SK-N-MC (cell line): ENCODE data around the gene RUNX1.

Source experiments
- DNase-seq: peaks from one replicate; pipeline ENCODE4 v3.0.0-alpha.2; 2011; ENCODE audit warnings: low read depth, low spot score
- H3K27ac ChIP-seq: fragments of 200-600 bp; sonication (generic); 2 replicates; pipeline ENCODE4 v1.5.1; 2016; ENCODE audit warnings: mixed run types
- H3K36me3 ChIP-seq: fragments of 200-600 bp; sonication (generic); 2 replicates; pipeline ENCODE4 v1.6.1; 2017; ENCODE audit warnings: antibody characterized with exemption, low read length, mixed read lengths; ENCODE audit not compliant: insufficient read depth
- H3K4me3 ChIP-seq: fragments of 200-600 bp; sonication (generic); 2 replicates; pipeline ENCODE4 v1.5.1; 2016
- H3K9ac ChIP-seq: fragments of 200-600 bp; sonication (generic); 2 replicates; pipeline ENCODE4 v1.8.0; 2017; ENCODE audit warnings: mixed run types, mixed read lengths; ENCODE audit not compliant: insufficient read length
- H3K9me3 ChIP-seq: fragments of 200-600 bp; sonication (generic); 2 replicates; pipeline ENCODE4 v1.6.1; 2017; ENCODE audit warnings: low read depth, mild to moderate bottlenecking, antibody characterized with exemption, low read length, moderate library complexity, mixed read lengths
- EZH2 ChIP-seq: fragments of 200-600 bp; sonication (generic); IDR thresholded peaks from one replicate; pipeline ENCODE4 v1.6.1; 2017; ENCODE audit warnings: antibody characterized with exemption
- FOXP2 ChIP-seq: optimal IDR thresholded peaks from 2 replicates; pipeline ENCODE3; 2011; ENCODE audit warnings: mild to moderate bottlenecking, moderate library complexity; ENCODE audit not compliant: insufficient read depth; ENCODE audit errors: extremely low read length, control extremely low read depth
- POLR2AphosphoS5 ChIP-seq: IDR thresholded peaks from 2 replicates; pipeline ENCODE4 v1.6.1; 2012; ENCODE audit warnings: mild to moderate bottlenecking, low read depth, low read length, borderline replicate concordance

RUNX1 gene

DNA sequence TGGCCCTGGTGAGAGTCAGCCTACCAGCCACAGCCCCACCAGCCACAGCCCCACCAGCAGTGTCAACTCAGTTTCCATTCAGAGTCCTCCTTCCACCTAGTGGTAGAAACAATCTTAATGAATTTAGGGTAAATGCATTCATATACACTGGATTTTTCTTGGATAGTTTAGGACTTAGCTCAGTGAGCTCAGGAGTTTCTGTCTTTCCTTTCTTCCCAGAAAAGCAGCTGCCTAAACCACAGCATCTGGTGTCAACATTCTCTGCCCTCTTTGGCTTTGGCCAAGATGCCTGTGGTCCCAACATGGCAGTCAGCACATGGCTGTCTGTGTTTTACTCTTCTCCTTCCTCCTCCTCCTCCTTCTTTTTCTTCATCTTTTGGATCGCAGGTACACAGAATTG is 286.3 kb downstream of the RUNX1 start:
- Histone ChIP-seq H3K9ac (no peak overlapping the region), H3K9me3 (no peaks in the 10 kb centered on the region), H3K4me3 (no peak overlapping the region), H3K36me3 (no peaks in the 10 kb centered on the region), H3K27ac (no peak overlapping the region)
- DNase-seq, result no peak
- no peak for TF ChIP-seq EZH2
- no peak for TF ChIP-seq POLR2AphosphoS5
- TF ChIP-seq FOXP2, result no peak

DNA sequence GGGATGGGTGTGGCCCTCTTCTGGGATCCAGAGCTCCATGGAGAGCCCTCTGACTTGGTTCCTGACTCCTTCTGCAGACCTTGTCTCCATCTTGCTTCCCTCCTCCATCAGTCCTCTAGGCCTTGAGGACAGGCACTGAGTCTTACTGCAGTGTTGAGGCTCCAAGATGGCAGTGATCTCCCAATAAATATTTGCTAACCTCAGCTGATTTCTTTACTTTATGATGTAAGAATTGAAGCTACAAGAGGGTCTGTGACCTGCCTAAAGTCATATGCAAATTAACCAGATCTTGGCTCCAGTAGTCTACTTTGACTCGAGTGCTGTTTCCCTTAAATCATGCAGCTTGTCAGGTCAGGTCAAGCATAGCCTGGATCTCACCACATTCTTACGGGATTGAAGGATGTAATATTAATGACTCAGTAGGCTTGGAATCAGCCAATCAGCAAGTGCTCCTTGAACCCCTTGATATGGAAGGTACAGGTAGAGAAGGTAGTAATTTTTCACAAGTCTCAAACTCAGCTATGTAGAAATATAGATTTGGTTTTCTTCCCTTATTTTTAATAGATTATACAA is 287.3 kb downstream of the RUNX1 start:
- Histone ChIP-seq H3K9ac (no peak overlapping the region), H3K9me3 (no peaks in the 10 kb centered on the region), H3K4me3 (no peak overlapping the region), H3K27ac (no peak overlapping the region), H3K36me3 (no peaks in the 10 kb centered on the region)
- no peak for TF ChIP-seq POLR2AphosphoS5
- TF ChIP-seq EZH2, result no peak
- no peak for TF ChIP-seq FOXP2
- DNase-seq, result no peak

DNA sequence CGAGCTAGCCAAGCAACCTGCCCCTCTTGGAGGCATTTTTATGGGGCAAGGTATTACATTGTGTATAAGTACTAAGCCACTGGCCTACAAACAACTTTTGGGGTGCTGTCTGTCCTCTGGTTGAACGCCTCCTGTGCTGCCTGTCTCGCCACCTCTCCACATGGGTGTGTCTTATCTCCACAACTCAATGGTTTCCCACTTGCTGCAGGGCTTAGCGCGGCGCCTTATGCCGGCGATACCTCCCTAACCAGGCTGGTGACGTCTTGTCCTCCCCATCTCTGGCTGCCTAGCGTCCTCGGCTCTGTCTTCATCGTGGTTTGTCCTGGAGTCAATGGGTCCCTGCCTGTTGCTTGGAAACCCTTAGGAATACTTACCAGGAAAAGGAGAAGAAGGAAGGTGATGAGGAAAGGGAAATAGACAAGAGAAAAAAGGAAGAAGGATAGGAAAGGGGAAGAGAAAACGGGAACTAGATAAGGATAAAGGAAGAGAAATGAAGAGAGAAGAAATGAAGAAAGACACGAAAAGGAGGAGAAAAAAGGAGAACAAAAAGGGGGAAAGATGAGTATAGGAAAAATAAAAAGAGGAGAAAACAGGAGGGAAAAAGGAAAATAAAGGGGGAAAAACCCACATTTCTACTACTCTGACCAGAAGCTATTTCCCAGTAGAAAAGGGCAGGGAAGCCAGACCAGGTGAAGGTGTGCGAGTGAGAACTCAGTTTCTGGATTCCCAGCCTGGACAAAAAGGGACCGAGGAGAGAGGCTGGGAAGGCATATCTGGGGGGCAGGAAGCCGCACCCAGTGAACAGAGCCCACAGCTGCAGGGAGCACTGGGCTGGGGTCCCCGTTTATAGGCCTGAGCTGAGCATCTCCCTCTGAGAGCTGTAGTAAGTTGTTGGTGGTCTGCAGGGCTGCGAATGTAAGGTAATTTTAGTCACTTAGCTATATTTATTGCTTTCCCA is 294.1 kb downstream of the RUNX1 start:
- H3K9me3 ChIP-seq, result no peaks in the 10 kb centered on the region
- H3K36me3 ChIP-seq, result no peaks in the 10 kb centered on the region
- TF ChIP-seq FOXP2 (no peak), EZH2 (no peak), POLR2AphosphoS5 (no peak)
- DNase-seq, result no peak
- no peak overlapping the region for H3K4me3 ChIP-seq
- H3K27ac ChIP-seq, result no peak overlapping the region
- no peak overlapping the region for H3K9ac ChIP-seq

DNA sequence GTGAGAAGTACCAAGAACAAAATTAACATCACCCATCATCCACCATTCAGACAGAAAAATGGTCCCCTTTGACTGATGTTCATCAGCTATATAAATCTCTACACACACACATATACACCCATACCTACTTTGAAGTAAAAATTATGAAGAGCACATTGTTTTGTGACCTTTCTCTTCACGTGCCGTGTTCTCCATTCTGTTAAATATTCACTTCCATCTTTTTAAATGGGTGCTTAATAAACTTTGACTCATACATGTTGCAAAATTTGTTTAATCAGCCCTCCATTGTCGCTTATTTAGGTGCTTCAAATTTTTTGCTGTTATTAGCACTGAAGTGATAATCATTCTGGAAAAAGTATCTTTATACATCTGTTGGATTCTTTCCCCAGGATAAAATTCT is 300.2 kb downstream of the RUNX1 start:
- no peak for TF ChIP-seq POLR2AphosphoS5
- no peak for TF ChIP-seq EZH2
- TF ChIP-seq FOXP2, result no peak
- H3K27ac ChIP-seq, result no peak overlapping the region
- H3K9me3 ChIP-seq, result no peaks in the 10 kb centered on the region
- no peak overlapping the region for H3K4me3 ChIP-seq
- H3K9ac ChIP-seq, result no peak overlapping the region
- no peak for DNase-seq
- no peaks in the 10 kb centered on the region for H3K36me3 ChIP-seq

DNA sequence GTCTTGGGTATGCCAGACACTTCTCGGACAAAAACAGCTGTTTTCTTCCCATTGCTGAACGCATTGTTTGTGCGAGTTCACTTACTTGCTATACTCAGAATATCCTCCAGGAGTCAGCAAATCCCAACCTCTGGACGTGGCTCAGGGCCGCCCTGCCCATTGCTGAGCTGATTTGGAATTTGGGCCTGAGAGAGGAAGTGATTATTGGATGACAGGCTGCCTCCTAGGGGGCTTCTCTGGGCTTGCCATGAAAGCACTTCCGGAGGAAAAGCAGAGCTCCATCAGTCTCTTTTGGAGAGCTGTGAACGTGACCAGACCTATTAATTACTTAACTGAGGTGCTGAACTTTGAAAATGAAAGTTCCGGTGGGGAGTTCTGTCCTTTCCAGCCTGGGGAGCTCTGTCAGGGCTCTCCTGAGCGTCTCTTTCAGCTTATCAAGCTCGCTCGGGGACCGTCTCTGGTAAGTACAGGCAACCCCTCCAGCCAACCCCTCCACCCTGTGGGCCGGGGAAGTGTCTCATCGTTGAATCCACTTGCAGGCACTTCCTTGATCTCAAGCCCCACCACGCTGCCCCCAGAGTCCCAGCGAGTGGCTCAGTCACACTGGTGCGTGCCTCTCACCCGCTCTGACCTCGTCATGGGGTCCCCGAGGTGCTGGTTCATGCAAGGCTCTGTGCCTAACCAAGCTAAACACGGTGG is 303.4 kb downstream of the RUNX1 start:
- peak; percentile 8 for DNase-seq
- Histone ChIP-seq H3K9me3 (no peaks in the 10 kb centered on the region), H3K27ac (no peak overlapping the region), H3K36me3 (no peaks in the 10 kb centered on the region), H3K4me3 (no peak overlapping the region; the same call in 1 of the 2 replicates), H3K9ac (no peak overlapping the region)
- TF ChIP-seq FOXP2 (no peak), EZH2 (no peak), POLR2AphosphoS5 (no peak)

DNA sequence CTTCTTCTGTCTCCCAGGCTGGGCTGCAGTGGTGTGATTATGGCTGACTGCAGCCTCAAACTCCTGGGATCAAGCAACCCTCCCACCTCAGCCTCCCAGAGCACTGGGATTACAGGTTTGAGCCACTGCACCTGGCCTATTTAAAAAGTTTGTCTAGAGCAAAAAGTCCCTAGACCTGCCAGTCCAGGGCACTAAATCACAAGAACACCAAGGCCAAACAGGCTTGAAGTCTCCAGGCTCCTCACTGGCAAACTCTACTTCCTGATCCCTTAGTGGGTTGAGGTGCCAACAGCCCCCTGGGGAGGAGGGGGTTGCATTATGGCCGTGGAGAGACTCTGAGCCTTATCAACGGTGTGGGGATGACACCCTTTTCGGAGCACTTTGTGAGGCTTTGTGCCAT is 304.3 kb downstream of the RUNX1 start:
- H3K27ac ChIP-seq, result no peak overlapping the region
- H3K9ac ChIP-seq, result no peak overlapping the region
- DNase-seq, result no peak
- H3K9me3 ChIP-seq, result no peaks in the 10 kb centered on the region
- 0 out of 2 replicates have a peak overlapping the region, but pooled peaks have one; percentile 32 for H3K4me3 ChIP-seq
- H3K36me3 ChIP-seq, result no peaks in the 10 kb centered on the region
- TF ChIP-seq EZH2, result no peak
- no peak for TF ChIP-seq FOXP2
- no peak for TF ChIP-seq POLR2AphosphoS5

DNA sequence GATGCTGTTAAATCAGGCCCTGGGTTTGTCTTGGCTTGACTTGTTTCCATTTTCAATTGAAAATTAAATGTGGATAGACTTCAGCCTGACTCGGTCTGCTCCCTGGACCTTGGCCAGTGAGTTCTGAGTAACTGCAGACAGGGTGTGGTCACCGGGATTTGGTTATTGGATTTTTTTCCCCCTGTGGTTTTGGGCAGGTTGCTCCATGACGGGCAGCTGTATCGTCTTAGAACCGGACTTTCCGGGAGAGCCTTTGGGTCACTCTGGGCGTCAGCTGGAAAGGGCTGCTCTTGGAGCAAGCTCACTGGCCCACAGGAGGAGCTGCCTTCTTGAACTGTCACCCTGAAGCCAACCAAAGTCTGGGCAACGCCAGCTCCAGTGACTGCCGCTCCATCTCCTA is 305.3 kb downstream of the RUNX1 start:
- Histone ChIP-seq H3K27ac (no peak overlapping the region), H3K4me3 (no peak overlapping the region), H3K36me3 (no peaks in the 10 kb centered on the region), H3K9me3 (no peaks in the 10 kb centered on the region), H3K9ac (no peak overlapping the region)
- DNase-seq, result no peak
- TF ChIP-seq EZH2, result no peak
- no peak for TF ChIP-seq FOXP2
- TF ChIP-seq POLR2AphosphoS5, result no peak

DNA sequence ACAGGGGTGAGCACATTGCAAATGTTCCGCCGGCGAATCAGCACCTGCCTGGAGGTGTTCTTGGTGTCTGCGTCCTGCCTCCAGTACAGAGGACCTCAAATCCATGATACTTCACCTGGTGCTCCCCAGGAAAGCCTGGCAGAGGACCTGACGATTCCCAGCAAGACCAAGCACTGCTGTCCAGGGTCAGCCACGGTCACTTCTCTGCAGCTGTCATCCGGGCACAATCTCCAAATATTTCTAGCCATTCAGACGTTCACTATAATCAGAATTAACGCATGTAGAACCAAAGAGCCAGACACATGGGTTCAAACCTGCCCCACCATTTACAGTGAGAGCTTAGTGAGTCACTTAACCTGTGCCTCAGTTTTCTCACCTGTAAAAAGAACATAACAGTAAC is 305.8 kb downstream of the RUNX1 start:
- no peaks in the 10 kb centered on the region for H3K9me3 ChIP-seq
- no peak overlapping the region for H3K9ac ChIP-seq
- no peak overlapping the region for H3K4me3 ChIP-seq
- no peak for TF ChIP-seq FOXP2
- no peak for TF ChIP-seq POLR2AphosphoS5
- TF ChIP-seq EZH2, result no peak
- no peak for DNase-seq
- no peaks in the 10 kb centered on the region for H3K36me3 ChIP-seq
- H3K27ac ChIP-seq, result no peak overlapping the region
